Measurements from ENCODE around the gene CRIM1. TPM values are rescaled to one million over a fixed set of nuclear protein-coding genes. Genes with fewer than 3 reads are reported as not detected.

Gene CRIM1
- total RNA-seq, 2 donors from 2014 or later: 217 to 465 TPM

- ATAC-seq (ENCODE audit: insufficient number of reproducible peaks, low FRiP score, low read depth) (no peak), DNase-seq (ENCODE audit: low spot score) (no peak)
- no peak overlapping the region for H3K4me3 ChIP-seq
- no peaks in the 10 kb centered on the region for H3K27me3 ChIP-seq (replicated peaks; ENCODE audit: insufficient read depth)
- no peaks in the 10 kb centered on the region for H3K4me1 ChIP-seq (ENCODE audit: control insufficient read depth in 1 of 2, low read depth in 2 of 2)
- no peak overlapping the region for H3K27ac ChIP-seq
- TF ChIP-seq CTCF (IDR thresholded peaks at IDR 0.05): no peak
- no peaks in the 10 kb centered on the region for H3K9me3 ChIP-seq
- no peaks in the 10 kb centered on the region for H3K36me3 ChIP-seq
These were observed 20.0 kb upstream of the CRIM1 start for GRCh38 chr2:36335597-36335996.

- Histone ChIP-seq H3K36me3 (no peaks in the 10 kb centered on the region), H3K27me3 (replicated peaks; ENCODE audit: insufficient read depth) (no peaks in the 10 kb centered on the region), H3K4me1 (ENCODE audit: control insufficient read depth in 1 of 2, low read depth in 2 of 2) (no peaks in the 10 kb centered on the region), H3K4me3 (no peak overlapping the region), H3K27ac (no peak overlapping the region), H3K9me3 (no peaks in the 10 kb centered on the region)
- DNase-seq (ENCODE audit: low spot score) (no peak), ATAC-seq (ENCODE audit: insufficient number of reproducible peaks, low FRiP score, low read depth) (no peak)
- TF ChIP-seq CTCF (IDR thresholded peaks at IDR 0.05): no peak
These were observed 19.3 kb upstream of the CRIM1 start for GRCh38 chr2:36336321-36336720.

- no peaks in the 10 kb centered on the region for H3K9me3 ChIP-seq
- ATAC-seq (ENCODE audit: insufficient number of reproducible peaks, low FRiP score, low read depth) (no peak), DNase-seq (ENCODE audit: low spot score) (no peak)
- no peaks in the 10 kb centered on the region for H3K36me3 ChIP-seq
- no peaks in the 10 kb centered on the region for H3K4me1 ChIP-seq (ENCODE audit: control insufficient read depth in 1 of 2, low read depth in 2 of 2)
- no peak overlapping the region for H3K4me3 ChIP-seq
- no peak overlapping the region for H3K27ac ChIP-seq
- no peak for TF ChIP-seq CTCF (IDR thresholded peaks at IDR 0.05)
- no peaks in the 10 kb centered on the region for H3K27me3 ChIP-seq (replicated peaks; ENCODE audit: insufficient read depth)
These were observed 18.2 kb upstream of the CRIM1 start for GRCh38 chr2:36337354-36337753.

- no peaks in the 10 kb centered on the region for H3K36me3 ChIP-seq
- H3K27me3 ChIP-seq (replicated peaks; ENCODE audit: insufficient read depth): no peaks in the 10 kb centered on the region
- no peaks in the 10 kb centered on the region for H3K9me3 ChIP-seq
- no peaks in the 10 kb centered on the region for H3K4me1 ChIP-seq (ENCODE audit: control insufficient read depth in 1 of 2, low read depth in 2 of 2)
- no peak for DNase-seq (ENCODE audit: low spot score)
- no peak for TF ChIP-seq CTCF (IDR thresholded peaks at IDR 0.05)
- no peak overlapping the region for H3K4me3 ChIP-seq
- no peak overlapping the region for H3K27ac ChIP-seq
- ATAC-seq (ENCODE audit: insufficient number of reproducible peaks, low FRiP score, low read depth): no peak
These were observed 17.3 kb upstream of the CRIM1 start for GRCh38 chr2:36338124-36338826.

GRCh38 chr2:36338827-36339145 lies 16.8 kb upstream of the CRIM1 start:
- Histone ChIP-seq H3K36me3 (no peaks in the 10 kb centered on the region), H3K4me1 (ENCODE audit: control insufficient read depth in 1 of 2, low read depth in 2 of 2) (no peaks in the 10 kb centered on the region), H3K27ac (no peak overlapping the region), H3K27me3 (replicated peaks; ENCODE audit: insufficient read depth) (no peaks in the 10 kb centered on the region), H3K4me3 (no peak overlapping the region), H3K9me3 (no peaks in the 10 kb centered on the region)
- ATAC-seq (ENCODE audit: insufficient number of reproducible peaks, low FRiP score, low read depth) (no peak), DNase-seq (ENCODE audit: low spot score) (no peak)
- no peak for TF ChIP-seq CTCF (IDR thresholded peaks at IDR 0.05)

Measured in thoracic aorta (tissue), 2 donors.